ENCODE data around the gene BNC2.
"Not testable (repeated sequence)": the region's sequence is repeated elsewhere in the genome, so short reads cannot be mapped to it uniquely, and the experiment has no call there.

BNC2 gene

GRCh38 chr9:16870596-16871335, at the start of gene BNC2:
TSS of gene BNC2 (minus strand) at chr9:16870670. CDS start at chr9:16870648, 22 bp downstream.
- DNase-seq, result no peak

GRCh38 chr9:16918920-16919319, 48.5 kb upstream of the BNC2 start:
- DNase-seq, result no peak

GRCh38 chr9:16915126-16915831, 44.8 kb upstream of the BNC2 start:
- DNase-seq, result no peak

GRCh38 chr9:16912197-16912596, 41.7 kb upstream of the BNC2 start:
- no peak for DNase-seq

GRCh38 chr9:16908206-16908605, 37.7 kb upstream of the BNC2 start:
- not testable (repeated sequence) for DNase-seq

GRCh38 chr9:16904655-16905054, 34.2 kb upstream of the BNC2 start:
- no peak for DNase-seq

GRCh38 chr9:16901590-16901989, 31.1 kb upstream of the BNC2 start:
- DNase-seq, result no peak

- no peak for DNase-seq
These were observed 29.1 kb upstream of the BNC2 start for GRCh38 chr9:16899606-16900005.

GRCh38 chr9:16898464-16898863, 28.0 kb upstream of the BNC2 start:
- no peak for DNase-seq

- no peak for DNase-seq
These were observed 18.1 kb upstream of the BNC2 start for GRCh38 chr9:16888594-16888993.

GRCh38 chr9:16885931-16886330, 15.5 kb upstream of the BNC2 start:
- DNase-seq, result no peak

GRCh38 chr9:16884952-16885513, 14.6 kb upstream of the BNC2 start:
- DNase-seq, result no peak

GRCh38 chr9:16884373-16884772, 13.9 kb upstream of the BNC2 start:
- no peak for DNase-seq

- DNase-seq, result no peak
These were observed 13.1 kb upstream of the BNC2 start for GRCh38 chr9:16883586-16883985.

GRCh38 chr9:16882440-16882839, 12.0 kb upstream of the BNC2 start:
- not testable (repeated sequence) for DNase-seq

GRCh38 chr9:16879416-16879815, 8.9 kb upstream of the BNC2 start:
- no peak for DNase-seq

- no peak for DNase-seq
These were observed 6.8 kb upstream of the BNC2 start for GRCh38 chr9:16877256-16877655.

GRCh38 chr9:16873126-16873802, 2.8 kb upstream of the BNC2 start:
- no peak for DNase-seq

GRCh38 chr9:16871336-16872151, 1.1 kb upstream of the BNC2 start:
- no peak for DNase-seq

GRCh38 chr9:16869882-16870595, 431 bp downstream of the BNC2 start:
- DNase-seq, result no peak

GRCh38 chr9:16869131-16869881, 1.2 kb downstream of the BNC2 start:
- DNase-seq, result no peak
